Middle frontal gyrus (tissue), 1 donor: ENCODE results near the gene C1orf159.

Experiments
- DNase-seq: peaks from one replicate; pipeline ENCODE4 v3.0.0-alpha.2; 2015; ENCODE audit warnings: low spot score; ENCODE audit errors: extremely low spot score

C1orf159 gene

GRCh38 chr1:1054971-1055370 lies 60.9 kb downstream of the C1orf159 start:
- DNase-seq: no peak

- no peak for DNase-seq
Observed at GRCh38 chr1:1054099-1054700, 61.7 kb downstream of the C1orf159 start.

- no peak for DNase-seq
Observed at GRCh38 chr1:1053682-1054081, 62.2 kb downstream of the C1orf159 start.

GRCh38 chr1:1053022-1053421 lies 62.9 kb downstream of the C1orf159 start:
- DNase-seq: no peak

GRCh38 chr1:1052003-1052840 lies 63.7 kb downstream of the C1orf159 start:
- no peak for DNase-seq

GRCh38 chr1:1051127-1051810 lies 64.6 kb downstream of the C1orf159 start:
- no peak for DNase-seq

GRCh38 chr1:1050577-1051052 lies 65.3 kb downstream of the C1orf159 start:
- no peak for DNase-seq

GRCh38 chr1:1049318-1050165 lies 66.3 kb downstream of the C1orf159 start:
- DNase-seq: no peak

GRCh38 chr1:1048765-1049164 lies 67.1 kb downstream of the C1orf159 start:
- DNase-seq: no peak

GRCh38 chr1:1047963-1048362 lies 67.9 kb downstream of the C1orf159 start:
- DNase-seq: no peak

- no peak for DNase-seq
Observed at GRCh38 chr1:1047407-1047806, 68.5 kb downstream of the C1orf159 start.

GRCh38 chr1:1046767-1047166 lies 69.1 kb downstream of the C1orf159 start:
- DNase-seq: no peak

- no peak for DNase-seq
Observed at GRCh38 chr1:1046243-1046642, 69.6 kb downstream of the C1orf159 start.

- DNase-seq: no peak
Observed at GRCh38 chr1:1045129-1045528, 70.8 kb downstream of the C1orf159 start.

GRCh38 chr1:1044455-1045078 lies 71.3 kb downstream of the C1orf159 start:
- no peak for DNase-seq

GRCh38 chr1:1043921-1044320 lies 72.0 kb downstream of the C1orf159 start:
- DNase-seq: no peak

GRCh38 chr1:1043411-1043810 lies 72.5 kb downstream of the C1orf159 start:
- DNase-seq: no peak

GRCh38 chr1:1042835-1043234 lies 73.1 kb downstream of the C1orf159 start:
- DNase-seq: no peak

- no peak for DNase-seq
Observed at GRCh38 chr1:1041873-1042272, 74.0 kb downstream of the C1orf159 start.

- no peak for DNase-seq
Observed at GRCh38 chr1:1041092-1041523, 74.8 kb downstream of the C1orf159 start.
